Large intestine (tissue), 3 donors: Measurements from ENCODE around the gene SH3RF2. TPM values are rescaled to one million over a fixed set of nuclear protein-coding genes. Genes with fewer than 3 reads are reported as not detected.
A peak's percentile ranks its signal among the peaks of the same experiment; 100 is the strongest.

Experiments used
- DNase-seq, 2 donors: peaks; one replicate each; pipeline versions ENCODE4 v3.0.0 to v3.0.0-alpha.2; 2013
- H3K27ac ChIP-seq: one replicate; pipeline ENCODE4 v1.5.1; 2013; ENCODE audit warnings: low read length
- H3K27me3 ChIP-seq: 2 replicates; pipeline ENCODE4 v1.6.1; 2013; ENCODE audit warnings: low read length; ENCODE audit not compliant: control insufficient read depth, insufficient read depth
- H3K36me3 ChIP-seq: 2 replicates; pipeline ENCODE4 v1.6.1; 2013; ENCODE audit warnings: low read length; ENCODE audit not compliant: control insufficient read depth, insufficient read depth
- H3K4me1 ChIP-seq: one replicate; pipeline ENCODE4 v1.6.1; 2013; ENCODE audit warnings: low read length; ENCODE audit not compliant: control insufficient read depth, insufficient read depth
- H3K4me3 ChIP-seq: one replicate; pipeline ENCODE4 v1.5.1; 2013; ENCODE audit warnings: low read length
- H3K9me3 ChIP-seq: one replicate; pipeline ENCODE4 v1.6.1; 2013; ENCODE audit warnings: mild to moderate bottlenecking, low read depth, low read length, moderate library complexity; ENCODE audit not compliant: control insufficient read depth
- WGBS: methylation state at CpG from one replicate; pipeline ENCODE4 v1.1.5; 2013; ENCODE audit warnings: low lambda C conversion rate; ENCODE audit not compliant: insufficient coverage; 5-methylcytosine and 5-hydroxymethylcytosine counted together
- polyA plus RNA-seq: library from polyadenylated mRNA; unstranded; fragments of 120-200 nt; gene quantifications from one replicate; pipeline ENCODE4 v1.2.1, GENCODE V29; 2013

Gene SH3RF2
- polyA plus RNA-seq, 1 donor, result 31.9 TPM

DNA sequence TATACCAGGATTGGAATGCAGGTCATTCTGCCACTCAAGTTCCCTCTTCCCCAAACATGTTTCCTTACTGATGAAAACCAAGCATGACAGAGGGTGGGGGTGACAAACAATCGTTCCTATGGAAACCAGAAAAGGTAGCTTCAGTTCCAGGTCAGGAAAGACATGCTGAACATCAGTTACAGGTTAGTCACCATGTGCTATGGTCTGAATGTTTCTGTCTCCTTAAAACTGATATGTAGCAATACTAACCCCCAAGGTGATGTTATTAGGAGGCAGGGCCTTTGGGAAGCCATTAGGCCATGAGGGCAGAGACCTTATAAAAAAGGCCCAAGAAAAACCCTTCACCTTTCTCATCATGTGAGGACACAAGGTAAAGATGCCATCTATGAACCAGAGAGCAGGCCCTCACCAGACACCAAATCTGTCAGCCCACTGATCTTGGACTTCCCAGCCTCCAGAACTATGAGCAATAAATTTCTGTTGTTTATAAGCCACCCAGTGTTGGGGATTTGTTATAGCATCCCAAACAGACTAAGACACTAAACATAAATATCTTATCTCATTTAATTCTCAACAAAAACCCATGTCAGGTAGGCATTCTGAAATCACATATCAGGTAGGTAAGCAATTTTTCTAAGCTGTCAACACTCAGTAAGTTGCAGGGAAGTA is 15.7 kb upstream of the SH3RF2 start:
- DNase-seq, result no peak
- Histone ChIP-seq H3K27ac (no peak overlapping the region), H3K27me3 (peaks cover 2% of the 10 kb centered on the region), H3K4me3 (no peak overlapping the region), H3K4me1 (no peaks in the 10 kb centered on the region), H3K9me3 (no peaks in the 10 kb centered on the region), H3K36me3 (no peaks in the 10 kb centered on the region)
- WGBS, result no CpG with 5 or more reads among the region's 1 CpG

DNA sequence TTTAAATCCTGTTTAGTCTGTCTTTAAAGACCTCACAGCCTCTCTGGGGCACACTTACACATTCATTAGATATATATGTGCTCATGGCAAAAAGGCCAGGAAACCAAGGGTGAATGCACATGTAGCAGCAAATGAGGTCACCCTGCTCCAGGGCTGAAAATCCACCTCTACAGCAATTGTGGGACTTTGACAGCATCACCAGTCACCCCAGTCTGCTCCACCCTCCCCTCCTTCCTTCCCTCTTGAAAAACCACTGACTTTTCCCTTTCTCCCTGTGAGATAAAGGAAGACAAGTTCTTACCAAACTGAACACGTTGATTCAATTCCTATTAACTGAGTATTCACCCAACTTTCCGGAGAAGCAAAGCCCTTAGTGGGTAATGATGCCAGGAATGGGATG is 15.2 kb upstream of the SH3RF2 start:
- no peaks in the 10 kb centered on the region for H3K9me3 ChIP-seq
- no peaks in the 10 kb centered on the region for H3K36me3 ChIP-seq
- H3K27me3 ChIP-seq, result peaks cover 2% of the 10 kb centered on the region
- H3K4me1 ChIP-seq, result no peaks in the 10 kb centered on the region
- no peak for DNase-seq
- H3K27ac ChIP-seq, result no peak overlapping the region
- no peak overlapping the region for H3K4me3 ChIP-seq
- 100% methylated on average over 2 of the region's 2 CpGs for WGBS

DNA sequence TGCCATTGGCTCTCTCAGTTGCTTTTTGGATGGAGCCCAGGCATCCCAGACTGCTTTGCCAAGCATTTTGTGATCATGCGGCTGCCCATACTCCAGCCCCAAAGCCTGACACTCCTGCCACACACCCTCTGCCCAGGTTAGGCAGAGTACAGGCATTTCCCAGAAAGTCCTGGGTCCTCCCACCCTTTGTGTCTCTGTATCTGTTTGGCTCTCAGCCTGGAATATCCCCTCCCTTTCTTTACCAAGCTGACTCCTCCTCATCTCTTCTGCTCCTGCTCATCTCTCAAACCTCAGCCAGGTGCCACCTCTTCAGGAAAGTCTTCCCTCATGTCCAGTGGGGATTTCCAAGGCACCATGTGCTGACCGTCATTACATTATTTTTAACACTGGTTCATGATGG is 14.3 kb upstream of the SH3RF2 start:
- no peaks in the 10 kb centered on the region for H3K4me1 ChIP-seq
- H3K9me3 ChIP-seq, result no peaks in the 10 kb centered on the region
- WGBS, result no CpG with 5 or more reads among the region's 2 CpGs
- no peak overlapping the region for H3K27ac ChIP-seq
- peaks cover 2% of the 10 kb centered on the region for H3K27me3 ChIP-seq
- DNase-seq, result no peak
- H3K4me3 ChIP-seq, result no peak overlapping the region
- no peaks in the 10 kb centered on the region for H3K36me3 ChIP-seq

DNA sequence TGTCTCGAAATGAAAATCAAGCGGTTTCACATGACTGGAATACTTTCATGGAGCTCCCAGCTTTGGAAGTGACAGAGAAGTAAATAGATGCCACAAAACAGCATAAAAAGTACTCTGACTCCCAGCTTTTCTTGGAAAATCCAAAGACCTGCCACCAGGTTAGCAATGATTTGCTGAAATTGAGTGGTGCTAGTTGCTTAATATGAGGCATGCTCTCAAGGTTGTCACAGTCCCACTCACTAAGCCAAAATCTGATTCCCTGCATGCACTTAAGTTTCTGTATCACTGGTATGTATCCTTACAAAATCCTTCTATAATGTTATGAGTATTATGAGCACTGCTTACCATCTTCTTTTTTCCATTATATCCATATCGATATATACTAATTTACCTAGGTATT is 13.0 kb upstream of the SH3RF2 start:
- Histone ChIP-seq H3K9me3 (no peaks in the 10 kb centered on the region), H3K4me1 (no peaks in the 10 kb centered on the region), H3K27me3 (no peaks in the 10 kb centered on the region), H3K27ac (no peak overlapping the region), H3K36me3 (no peaks in the 10 kb centered on the region), H3K4me3 (no peak overlapping the region)
- no CpG with 5 or more reads among the region's 3 CpGs for WGBS
- DNase-seq, result no peak

DNA sequence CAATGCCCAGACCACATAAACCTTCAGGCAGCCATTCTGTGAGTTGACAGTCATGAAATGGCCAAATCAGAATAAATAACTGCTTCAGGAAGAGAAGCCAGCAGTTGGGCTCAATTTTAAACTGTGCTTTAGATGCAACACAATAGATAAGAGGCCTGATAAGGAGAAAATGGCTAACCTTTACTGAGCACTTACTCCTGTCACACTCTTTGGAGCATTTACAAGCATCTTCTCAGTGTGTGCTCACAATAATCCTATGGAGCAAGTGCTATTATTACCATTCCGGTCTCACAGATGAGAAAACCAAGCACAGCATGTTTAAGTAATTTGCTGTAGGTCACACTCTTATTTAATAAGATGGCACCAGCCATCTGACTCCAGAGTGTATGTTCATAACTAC is 11.5 kb upstream of the SH3RF2 start:
- Histone ChIP-seq H3K27me3 (no peaks in the 10 kb centered on the region), H3K4me1 (no peaks in the 10 kb centered on the region), H3K9me3 (no peaks in the 10 kb centered on the region), H3K4me3 (no peak overlapping the region), H3K27ac (no peak overlapping the region), H3K36me3 (no peaks in the 10 kb centered on the region)
- DNase-seq, result no peak
- no CpG with 5 or more reads among the region's 1 CpG for WGBS

DNA sequence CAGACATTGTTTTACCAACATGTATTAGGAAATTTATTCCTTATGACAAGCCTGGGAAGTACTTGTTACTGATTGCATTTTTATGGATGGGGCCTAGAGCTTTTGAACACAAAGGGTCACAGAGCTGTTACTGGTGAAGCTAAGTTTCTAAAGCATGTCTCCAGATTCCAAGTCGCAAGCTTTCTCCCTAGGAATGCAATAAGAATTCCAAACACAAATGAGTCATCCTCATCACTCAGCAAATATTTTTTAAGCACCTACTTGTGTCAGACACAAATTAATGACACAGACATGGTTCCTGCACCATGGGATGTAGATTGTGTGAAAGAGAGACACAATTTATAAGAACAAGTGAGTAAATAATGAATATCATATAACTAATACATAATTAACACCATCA is 11.0 kb upstream of the SH3RF2 start:
- no peak overlapping the region for H3K4me3 ChIP-seq
- no peaks in the 10 kb centered on the region for H3K36me3 ChIP-seq
- no peak overlapping the region for H3K27ac ChIP-seq
- H3K9me3 ChIP-seq, result no peaks in the 10 kb centered on the region
- H3K27me3 ChIP-seq, result no peaks in the 10 kb centered on the region
- peak in 1 of 2 donors; percentile 23 for DNase-seq
- WGBS, result no CpG with 5 or more reads among the region's 1 CpG
- H3K4me1 ChIP-seq, result no peaks in the 10 kb centered on the region

DNA sequence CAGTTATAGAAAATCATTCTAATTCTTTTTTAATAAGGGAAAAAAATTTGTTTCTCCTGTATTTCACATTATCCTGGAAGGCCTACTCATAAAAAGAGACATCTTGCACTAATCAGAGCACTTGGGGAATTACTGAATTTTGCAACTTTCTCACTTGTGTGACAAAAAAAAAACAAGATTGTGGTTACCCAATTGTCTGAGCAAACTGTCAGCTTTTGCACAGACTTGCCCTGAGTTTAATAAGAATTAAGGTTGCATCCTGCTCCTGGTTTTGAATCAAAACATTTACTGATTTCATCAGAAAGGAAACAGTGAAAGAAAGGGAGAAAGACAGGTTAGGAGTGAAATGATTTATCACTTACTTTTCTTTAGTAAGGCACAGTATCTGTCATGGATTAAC is 10.6 kb upstream of the SH3RF2 start:
- Histone ChIP-seq H3K27ac (no peak overlapping the region), H3K36me3 (no peaks in the 10 kb centered on the region), H3K27me3 (no peaks in the 10 kb centered on the region), H3K4me1 (no peaks in the 10 kb centered on the region), H3K4me3 (no peak overlapping the region), H3K9me3 (no peaks in the 10 kb centered on the region)
- no peak for DNase-seq

DNA sequence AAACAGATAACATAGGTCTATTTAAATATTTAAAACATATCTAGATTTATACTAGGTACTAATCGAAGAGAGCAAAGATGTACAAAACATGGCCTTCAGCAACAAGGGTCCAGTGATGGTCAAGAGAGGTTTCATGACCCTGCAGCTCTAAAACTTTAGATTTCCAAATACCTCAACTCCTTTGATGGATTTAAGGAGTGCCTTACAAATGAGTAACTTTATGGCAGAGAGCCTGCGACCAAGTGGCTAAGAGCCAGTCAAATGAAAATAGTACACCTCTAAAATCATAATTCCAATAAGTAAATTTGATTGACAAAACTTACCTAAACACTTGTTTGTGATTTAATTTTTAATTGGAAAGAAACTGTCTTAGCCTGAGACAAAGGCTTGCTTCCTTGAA is 4.7 kb upstream of the SH3RF2 start:
- Histone ChIP-seq H3K4me1 (no peaks in the 10 kb centered on the region), H3K27ac (no peak overlapping the region), H3K4me3 (no peak overlapping the region), H3K9me3 (no peaks in the 10 kb centered on the region), H3K36me3 (no peaks in the 10 kb centered on the region), H3K27me3 (no peaks in the 10 kb centered on the region)
- DNase-seq, result no peak
- no CpG with 5 or more reads among the region's 2 CpGs for WGBS

GRCh38 chr5:145934276-145934675 is 2.1 kb upstream of the SH3RF2 start:
- Histone ChIP-seq H3K4me1 (no peaks in the 10 kb centered on the region), H3K9me3 (no peaks in the 10 kb centered on the region), H3K27ac (no peak overlapping the region), H3K27me3 (no peaks in the 10 kb centered on the region), H3K36me3 (no peaks in the 10 kb centered on the region), H3K4me3 (no peak overlapping the region)
- 100% methylated on average over 1 of the region's 5 CpGs for WGBS
- no peak for DNase-seq

GRCh38 chr5:145937432-145938250 is 1.3 kb downstream of the SH3RF2 start:
- DNase-seq, result peak; percentile 82 to 93
- H3K36me3 ChIP-seq, result peaks cover 5% of the 10 kb centered on the region
- H3K4me3 ChIP-seq, result peak overlapping the region; percentile 53
- peaks cover 25% of the 10 kb centered on the region for H3K4me1 ChIP-seq
- no peaks in the 10 kb centered on the region for H3K27me3 ChIP-seq
- no peaks in the 10 kb centered on the region for H3K9me3 ChIP-seq
- peak overlapping the region; percentile 88 for H3K27ac ChIP-seq
- WGBS, result 8% methylated on average over 2 of the region's 23 CpGs
